HG03045 (cell line): ENCODE results near the gene CDH24.

Experiments
- ATAC-seq: cut with Tn5 transposase; IDR thresholded peaks from one replicate; pipeline ENCODE4 v1.9.1; 2021; ENCODE audit warnings: mild to moderate bottlenecking, moderate library complexity; ENCODE audit not compliant: unreplicated experiment

The CDH24 gene

DNA sequence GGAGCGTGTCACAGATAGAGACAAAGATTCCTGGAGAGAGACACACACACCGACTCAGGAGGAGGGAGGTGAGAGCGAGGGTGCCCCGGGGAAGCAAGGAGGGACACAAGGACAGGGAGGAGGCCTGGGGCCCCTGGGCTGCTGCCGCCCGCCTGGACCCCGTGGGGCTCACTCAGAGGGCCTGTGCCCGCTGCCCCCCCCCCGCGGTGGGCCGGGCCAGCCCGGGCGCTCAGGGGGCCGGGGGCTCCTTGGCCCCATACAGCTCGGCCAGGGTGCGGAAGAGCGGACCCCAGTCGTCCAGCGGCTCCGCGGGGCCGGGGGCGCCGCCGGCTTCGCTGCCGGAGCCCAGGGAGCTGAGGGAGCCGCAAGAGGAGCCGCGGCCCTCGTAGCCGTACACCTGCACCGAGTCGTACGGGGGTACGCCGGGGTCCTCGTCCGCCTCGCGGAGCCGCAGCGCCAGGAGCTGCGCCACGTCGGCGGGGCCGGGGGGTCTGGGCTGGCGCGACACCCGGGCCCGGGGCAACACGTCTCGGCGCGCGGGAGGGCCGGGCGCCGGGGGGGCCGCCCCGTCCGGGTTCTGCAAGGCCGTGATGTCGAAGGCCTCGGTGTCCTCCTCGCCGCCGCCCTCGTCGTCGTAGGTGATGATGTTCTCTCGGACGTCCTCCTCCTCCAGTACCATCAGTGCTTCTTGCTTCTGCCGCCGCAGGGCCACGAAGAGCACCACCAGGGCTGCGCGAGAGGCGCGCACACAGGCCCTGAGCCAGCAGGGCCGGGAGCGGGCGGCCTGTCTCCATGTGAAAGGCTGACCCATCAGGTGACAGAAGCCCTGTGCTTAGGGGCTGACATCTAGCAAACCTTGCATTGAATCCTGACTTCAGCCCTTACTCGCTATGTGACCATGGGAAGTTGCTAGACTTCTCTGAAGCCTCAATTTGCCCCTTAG, 9.3 kb downstream of the CDH24 start:
- ATAC-seq: no peak

DNA sequence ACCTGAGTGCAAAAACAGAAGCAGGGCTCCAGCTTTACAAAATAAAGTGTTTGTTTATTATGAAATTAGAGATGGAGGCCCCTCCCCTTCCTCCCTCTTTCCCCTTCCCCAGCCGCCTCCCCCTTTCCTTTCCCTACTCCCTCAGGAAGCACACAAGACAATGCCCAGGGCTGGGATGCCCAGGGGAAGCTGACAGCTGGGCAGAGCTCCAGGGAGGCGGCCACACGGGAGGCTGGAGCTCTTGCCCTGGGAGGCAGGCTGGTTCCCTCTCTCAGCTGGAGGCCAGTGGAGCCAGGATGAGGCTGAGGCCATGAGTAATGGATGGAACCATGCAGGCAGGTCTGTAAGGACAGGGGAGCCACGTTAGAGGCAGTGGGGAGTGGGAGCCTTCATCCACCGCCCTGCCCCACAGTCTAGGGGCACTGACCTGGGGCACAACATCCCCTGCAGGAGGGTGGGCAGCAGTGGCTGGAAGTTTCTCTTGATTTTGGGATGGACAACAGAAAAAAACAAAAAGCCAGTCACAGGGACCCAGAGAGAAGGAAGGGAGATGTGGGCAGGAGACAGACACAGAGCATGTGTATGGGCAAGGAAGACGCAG, 10.2 kb downstream of the CDH24 start:
- ATAC-seq: no peak

DNA sequence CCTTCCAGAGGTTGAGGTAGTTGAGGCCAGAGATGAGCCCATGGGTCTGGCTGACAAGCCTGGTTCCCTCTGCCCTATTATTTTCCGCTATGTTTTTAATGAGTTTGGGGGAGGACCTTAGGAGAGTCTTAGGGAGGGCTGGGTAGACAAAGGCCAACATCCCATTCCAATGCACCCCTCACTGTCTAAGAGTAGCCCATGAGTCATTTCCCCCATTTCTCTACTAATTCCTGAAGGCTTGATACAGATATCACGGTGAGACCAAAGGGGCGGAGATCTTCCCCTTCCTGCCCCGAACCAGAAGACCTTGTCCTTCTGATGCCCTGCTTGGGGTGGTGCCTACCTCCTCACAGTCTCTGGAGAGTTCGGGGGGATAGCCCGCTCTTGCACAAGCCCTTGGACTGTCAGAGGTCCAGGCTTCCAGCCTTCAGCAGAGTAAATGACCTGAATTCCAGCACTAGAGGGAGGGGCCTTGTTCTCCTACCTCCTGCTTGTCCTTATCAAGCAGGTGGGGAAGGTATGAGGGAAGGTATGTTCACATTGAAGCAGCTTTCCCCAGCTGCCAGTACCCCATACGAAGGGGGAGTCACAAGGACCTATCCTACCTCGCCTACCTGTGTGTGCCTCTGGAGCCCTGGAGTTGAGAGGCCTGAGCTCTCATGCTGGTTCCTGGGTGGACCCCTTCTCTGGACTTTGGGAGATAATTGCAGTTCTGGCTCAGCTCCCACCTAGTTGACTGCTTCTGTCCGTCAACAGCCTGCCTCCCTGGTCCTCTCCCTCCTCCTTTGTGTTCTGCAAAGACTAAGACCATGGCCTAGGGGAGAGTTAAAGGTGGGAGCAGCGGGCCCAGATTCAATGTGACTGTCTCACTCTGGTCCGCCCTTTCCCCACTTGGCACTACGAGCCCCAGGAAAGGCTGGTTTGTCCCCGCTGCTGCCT, 11.6 kb downstream of the CDH24 start:
- ATAC-seq: no peak

DNA sequence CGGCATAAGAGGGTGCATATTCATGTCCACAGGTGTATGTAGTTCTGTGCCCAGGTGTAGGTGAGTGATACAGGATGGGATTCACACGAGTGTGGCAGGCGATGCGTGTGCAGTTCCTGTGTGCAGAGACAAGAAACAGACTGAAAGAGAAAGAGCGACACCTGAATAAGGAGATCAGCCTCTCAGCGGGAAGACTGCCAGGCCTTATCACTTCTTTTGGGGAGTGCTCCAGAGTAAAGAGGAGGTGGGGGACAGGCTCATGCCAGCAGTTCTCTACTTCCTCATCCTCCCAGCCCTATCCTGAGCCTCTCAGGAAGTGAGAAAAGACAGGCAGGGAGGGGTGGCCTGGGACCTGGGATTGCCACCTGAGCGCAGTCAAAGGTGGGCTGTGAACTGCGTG, 12.5 kb downstream of the CDH24 start:
- no peak for ATAC-seq

DNA sequence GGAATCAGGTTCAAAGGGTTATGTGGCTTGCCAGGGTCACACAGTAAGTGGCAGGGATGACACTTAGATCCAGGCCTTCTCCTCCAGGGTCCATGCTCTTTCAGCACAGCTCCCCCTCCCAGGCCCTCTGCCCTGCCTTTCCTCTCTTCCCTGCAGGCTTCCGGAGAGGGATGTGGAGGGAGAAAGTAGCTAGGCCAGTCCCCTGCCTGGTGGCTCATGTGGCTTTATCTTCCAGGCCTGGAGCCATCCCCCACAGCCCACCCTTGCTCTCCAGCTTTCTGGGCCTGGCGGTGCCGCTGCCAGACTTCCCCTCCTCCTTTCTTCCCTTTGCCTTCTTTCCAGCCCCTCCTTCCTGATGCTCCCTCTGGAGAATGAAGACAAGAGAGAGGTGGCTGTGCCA, 13.6 kb downstream of the CDH24 start:
- no peak for ATAC-seq

DNA sequence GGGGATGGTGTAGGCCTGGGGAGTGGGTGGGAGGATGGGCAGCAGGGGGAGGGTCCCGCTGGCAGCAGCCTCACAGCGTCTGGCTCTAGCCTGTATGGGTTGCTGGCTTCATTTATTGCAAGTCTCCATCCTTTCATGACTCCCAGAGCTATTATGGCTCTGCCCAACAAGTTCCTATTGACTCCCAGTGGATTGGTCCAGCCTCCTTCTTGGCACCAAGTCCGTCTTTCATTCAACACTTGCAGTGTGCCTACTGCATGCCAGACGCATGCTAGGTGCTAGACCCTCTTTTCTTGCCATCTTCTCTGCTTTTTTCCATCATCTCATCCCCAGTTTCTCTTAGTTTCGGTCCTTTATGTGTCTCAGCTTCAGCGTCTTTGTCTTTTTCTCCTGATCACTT, 14.2 kb downstream of the CDH24 start:
- ATAC-seq: no peak

DNA sequence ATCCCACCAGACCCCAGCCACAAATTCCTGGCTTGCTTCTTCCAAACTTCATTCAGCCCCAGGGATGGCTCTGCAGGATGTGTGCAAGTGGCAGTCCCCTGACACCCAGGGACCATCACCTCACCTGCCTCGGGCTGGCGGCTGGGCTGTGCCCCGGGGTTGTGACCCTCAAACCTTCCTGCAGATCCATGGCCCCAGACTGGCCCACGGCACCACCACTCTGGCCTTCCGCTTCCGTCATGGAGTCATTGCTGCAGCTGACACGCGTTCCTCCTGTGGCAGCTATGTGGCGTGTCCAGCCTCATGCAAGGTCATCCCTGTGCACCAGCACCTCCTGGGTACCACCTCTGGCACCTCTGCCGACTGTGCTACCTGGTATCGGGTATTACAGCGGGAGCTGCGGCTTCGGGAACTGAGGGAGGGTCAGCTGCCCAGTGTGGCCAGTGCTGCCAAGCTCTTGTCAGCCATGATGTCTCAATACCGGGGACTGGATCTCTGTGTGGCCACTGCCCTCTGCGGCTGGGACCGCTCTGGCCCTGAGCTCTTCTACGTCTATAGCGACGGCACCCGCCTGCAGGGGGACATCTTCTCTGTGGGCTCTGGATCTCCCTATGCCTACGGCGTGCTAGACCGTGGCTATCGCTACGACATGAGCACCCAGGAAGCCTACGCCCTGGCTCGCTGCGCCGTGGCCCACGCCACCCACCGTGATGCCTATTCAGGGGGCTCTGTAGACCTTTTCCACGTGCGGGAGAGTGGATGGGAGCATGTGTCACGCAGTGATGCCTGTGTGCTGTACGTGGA, 15.0 kb downstream of the CDH24 start, which contains the start of gene PSMB11:
PSMB11 (plus strand) TSS at position 51 of the 804 bp plus-strand sequence; CDS start at position 65, 14 bp downstream.
- ATAC-seq: no peak

DNA sequence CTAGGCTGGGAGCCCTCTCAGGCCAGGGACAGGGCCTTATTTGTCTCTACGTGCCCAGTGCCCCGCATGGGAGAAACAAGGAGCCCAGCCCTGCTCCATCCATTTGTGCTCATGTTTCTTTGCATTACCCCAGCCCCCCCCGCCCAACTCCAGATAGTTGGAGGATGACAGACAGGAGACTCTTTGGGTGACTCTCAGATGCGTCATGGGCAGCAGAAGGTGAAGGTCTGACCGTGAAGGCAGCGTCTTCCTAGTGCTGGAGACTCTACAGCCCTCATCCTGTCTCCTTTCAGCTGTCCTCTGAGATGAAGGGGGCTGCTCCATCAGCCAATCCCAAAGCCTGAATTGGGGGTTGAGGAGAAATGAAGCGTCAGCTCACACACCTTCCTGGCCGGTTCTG, 15.6 kb downstream of the CDH24 start:
- no peak for ATAC-seq

DNA sequence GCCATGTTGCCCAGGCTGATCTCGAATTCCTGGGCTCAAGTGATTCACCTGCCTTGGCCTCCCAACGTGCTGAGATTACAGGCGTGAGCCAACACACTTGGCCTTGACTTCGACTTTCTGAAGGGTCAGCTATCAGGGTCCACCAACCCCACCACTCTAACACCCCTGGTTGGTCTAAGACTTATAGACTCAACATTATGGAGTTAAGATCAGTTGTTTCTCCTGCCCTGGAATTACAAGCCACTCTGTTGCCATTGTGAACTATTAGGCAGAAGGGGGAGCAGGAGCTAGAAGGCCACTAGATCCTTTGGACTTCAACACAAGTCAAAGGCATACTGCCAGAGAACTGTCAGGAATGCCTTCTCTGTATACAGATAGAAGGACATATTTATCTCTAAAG, 17.2 kb downstream of the CDH24 start:
- ATAC-seq: no peak

DNA sequence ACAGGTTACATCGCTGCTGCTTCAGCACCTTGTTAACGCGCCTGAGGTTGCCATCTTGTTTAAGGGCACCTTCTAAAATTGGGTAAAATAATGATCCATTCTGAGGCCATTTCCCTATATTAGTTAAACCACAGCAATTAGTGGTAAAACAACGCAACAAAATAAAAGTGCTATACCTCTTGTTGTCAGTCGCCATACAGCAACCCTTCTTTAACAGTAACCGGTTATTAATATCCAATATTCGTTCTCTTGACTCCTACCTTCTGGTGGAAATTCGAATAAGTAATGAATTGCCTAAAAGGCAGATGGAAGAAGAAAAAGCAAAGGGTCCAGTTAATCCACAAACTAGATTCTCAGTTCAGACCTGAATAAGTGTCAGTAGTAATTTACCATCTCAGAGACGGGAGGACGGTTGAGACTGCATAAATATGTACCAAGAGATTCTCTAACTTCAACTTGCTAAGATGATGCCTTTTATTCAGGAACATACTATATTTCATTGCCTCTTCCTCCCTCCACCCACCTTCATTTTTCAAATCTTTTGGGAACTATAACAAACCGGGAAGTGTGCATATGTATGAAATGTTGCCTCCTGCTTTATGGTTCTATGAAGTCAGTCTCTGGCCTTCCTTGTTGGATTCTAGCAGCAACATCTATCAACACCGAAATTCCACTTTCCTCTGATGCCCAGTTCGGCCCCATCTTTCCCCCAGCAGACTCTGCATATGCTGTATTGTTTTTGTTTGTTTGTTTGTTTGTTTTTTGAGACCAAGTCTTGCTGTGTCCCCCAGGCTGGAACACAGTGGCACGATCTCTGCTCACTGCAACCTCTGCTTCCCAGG, 21.8 kb downstream of the CDH24 start:
- ATAC-seq: no peak

DNA sequence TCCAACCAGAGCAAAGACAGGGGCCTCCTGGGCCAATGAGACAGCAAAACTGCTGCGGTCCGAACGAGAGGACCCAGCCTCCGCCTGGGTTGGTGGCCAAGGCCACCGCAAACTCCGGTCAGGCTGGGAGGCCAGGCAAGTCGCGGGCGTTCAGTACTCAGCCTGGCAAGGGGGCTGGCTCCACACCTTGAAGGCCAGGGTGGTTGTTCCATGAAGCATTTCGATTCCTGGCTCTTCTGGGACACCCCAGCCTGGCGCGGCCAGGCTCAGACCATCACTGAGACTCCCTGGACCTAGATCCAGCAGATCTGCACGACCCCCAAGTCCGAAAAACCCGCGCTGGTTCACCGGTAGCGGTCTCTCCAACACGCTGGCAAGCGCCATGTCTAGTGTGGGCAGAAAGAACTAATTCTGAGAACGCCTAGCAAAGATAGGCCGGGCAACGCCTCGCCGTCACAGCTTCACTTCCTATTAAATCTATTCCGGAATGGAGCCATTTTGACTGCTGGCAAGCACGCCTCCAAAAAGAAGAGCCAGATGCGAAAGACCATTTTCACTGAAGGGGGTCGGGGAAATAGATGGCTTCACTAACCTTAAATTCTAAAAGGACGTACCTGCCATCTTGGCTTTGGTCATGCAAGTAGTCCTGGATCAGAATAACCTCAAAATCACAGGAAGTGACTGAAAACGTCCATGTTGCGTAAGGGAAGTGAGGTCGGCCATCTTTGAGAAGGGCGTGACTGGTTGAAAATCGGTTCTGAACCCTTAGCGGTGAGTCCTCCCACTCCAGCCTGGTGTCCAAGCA, 22.6 kb downstream of the CDH24 start, which contains the start of gene PSMB5:
PSMB5 (minus strand) TSS at position 403 of the 805 bp plus-strand sequence; CDS start at position 384, 19 bp downstream.
- peak; percentile 92 for ATAC-seq

DNA sequence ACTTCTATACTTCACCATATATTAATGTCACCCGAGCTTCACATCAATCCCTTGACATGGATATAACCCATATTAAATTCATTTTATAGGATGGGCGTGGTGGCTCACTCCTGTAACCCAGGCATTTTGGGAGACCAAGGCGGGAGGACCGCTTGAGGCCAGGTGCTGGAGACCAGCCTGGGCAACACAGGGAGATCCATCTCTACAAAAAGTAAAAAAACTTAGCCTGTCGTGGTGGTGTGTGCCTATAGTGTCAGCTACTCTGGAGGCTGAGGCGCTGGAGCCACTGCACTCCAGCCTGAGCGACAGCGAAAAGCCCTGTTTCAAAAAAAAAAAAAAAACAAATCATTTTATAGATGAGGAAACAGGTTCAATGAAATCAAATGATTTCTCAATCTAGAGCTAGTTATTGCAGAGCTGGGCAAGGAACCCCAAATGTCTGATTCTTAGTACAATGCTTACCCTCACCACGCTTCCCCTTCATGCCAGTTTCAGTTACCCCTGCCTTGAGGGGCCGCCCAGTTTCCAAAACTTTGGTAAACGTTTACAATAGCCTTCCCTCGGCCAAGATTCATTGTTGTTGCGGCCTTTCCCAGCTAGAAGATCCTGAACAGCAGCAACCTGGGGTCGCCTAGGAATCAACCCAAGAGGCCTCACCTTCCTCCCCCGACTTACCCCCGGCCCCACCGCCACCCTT, 23.4 kb downstream of the CDH24 start:
- ATAC-seq: no peak

DNA sequence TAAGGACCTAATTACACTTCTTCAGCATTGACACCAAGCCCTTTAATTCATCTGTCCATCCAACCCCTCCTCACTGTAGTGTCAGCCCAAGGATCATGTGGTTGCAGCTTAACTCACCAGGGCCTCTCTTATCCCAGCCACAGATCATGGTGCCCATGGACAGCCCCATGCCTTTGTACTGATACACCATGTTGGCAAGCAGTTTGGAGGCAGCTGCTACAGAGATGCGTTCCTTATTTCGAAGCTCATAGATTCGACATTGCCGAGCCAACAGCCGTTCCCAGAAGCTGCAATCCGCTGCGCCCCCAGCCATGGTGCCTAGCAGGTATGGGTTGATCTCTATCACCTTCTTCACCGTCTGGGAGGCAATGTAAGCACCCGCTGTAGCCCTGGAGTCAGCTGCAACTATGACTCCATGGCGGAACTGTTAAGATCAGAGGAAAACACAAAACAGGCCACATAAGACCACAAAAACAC, 24.0 kb downstream of the CDH24 start:
- ATAC-seq: no peak

DNA sequence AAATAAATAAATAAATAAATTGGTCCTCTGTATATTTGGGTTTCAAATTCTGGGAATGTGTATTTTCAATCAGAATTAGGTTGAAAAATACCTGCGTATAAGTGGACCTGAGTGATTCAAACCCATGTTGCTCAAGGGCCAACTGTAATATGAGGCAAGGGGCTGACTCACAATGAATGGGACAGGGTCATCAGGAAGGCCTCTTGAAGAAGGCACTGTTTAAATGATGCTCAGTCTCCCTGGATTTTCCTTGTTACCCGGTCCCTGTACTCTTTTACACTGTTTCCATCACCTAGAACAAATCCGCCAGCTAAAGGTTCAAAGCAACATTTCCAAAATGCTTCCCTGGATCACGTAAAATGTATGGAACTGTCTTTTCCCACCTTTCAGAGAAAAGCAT, 26.4 kb downstream of the CDH24 start:
- no peak for ATAC-seq

DNA sequence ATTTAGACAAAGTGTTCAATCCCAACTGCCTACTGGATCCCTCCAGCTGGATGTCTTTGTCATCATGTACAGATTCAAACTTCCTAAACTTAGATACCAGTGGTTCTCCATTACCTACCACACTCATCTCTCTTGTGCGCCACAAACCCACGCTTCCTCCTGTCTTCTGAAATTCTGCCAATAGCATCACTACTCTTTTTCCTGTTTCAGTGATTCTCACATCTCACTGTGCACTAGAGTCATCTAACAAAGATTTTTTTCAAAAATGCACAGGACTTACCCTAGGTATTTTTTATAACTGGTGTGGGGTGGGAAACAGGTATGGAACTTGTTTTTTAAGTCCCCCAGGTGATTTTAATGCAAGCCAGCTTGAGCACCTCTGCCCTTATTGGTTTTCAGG, 28.5 kb downstream of the CDH24 start:
- no peak for ATAC-seq

DNA sequence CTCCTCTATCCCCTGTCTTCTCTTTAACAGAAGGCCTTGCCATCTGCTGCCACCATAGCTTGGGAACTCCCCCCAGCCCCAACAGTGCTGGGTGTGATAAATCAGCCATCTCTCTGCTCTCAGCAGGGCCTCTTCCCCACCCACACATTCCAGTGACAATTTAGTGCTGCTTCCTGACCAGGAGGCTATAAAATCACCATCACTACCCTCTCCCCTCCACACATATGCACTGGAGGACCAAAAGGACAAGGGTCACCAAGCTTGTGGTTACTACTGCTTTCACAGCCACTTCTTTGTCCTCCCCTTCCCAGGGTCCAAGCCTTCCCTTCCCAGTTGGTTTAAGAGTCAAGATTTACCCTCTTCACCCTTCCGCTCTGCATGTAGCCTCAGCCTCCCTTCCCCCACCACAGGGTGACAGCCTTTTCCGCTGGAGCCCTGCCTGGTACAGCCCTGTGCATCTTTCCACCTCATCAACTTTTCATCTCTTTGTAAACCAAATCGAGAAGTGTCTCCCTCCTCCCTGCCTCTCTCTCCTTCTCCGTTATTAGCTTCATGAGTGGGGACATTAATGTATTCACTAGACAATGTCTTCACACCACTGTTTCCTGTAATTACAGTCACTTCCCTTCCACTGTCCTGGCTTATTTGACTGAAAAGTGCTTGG, 32.0 kb downstream of the CDH24 start:
- no peak for ATAC-seq

DNA sequence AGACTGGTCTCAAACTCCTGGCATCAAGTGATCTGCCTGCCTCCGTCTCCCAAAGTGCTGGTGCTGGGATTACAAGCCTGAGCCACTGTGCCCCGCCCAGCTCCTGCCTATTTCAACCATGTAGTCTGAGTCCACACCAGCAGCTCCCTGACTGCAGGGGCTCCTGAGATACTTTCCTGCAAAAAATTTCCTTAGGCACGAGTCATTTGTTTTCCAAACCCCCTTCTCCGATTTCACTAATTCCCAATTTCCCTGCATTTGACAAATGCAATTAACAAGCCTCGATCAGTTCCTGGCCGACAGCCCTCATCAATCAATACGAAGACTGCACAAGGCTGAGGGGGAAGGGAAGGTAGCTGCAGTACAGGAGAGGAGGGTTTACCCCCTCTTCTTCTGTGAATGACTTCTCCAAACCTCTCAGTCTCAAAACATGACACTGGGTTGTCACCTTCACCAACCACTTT, 32.7 kb downstream of the CDH24 start:
- ATAC-seq: no peak
